ENCODE results near the gene DDC. TPM values are rescaled to one million over a fixed set of nuclear protein-coding genes. Genes with fewer than 3 reads are reported as not detected.

DDC gene
- polyA plus RNA-seq, 1 experiment: not detected

GRCh38 chr7:50598460-50599343 lies 33.5 kb upstream of the DDC start:
- DNase-seq (ENCODE audit: low read depth, low spot score): no peak
- Histone ChIP-seq H3K27me3 (ENCODE audit: control insufficient read depth, insufficient read depth, low read length) (no peaks in the 10 kb centered on the region), H3K9me3 (ENCODE audit: control insufficient read depth, insufficient read depth, low read length) (no peaks in the 10 kb centered on the region), H3K27ac (ENCODE audit: low read depth, low read length) (no peak overlapping the region), H3K4me3 (ENCODE audit: low read depth, low read length) (no peak overlapping the region)
- TF ChIP-seq CTCF (IDR thresholded peaks at IDR 0.05; ENCODE audit: low read depth, low read length): no peak
- ChIA-PET CTCF (interaction anchor here (1.2 to 1.6 kb wide), 2 partner anchors 131 to 564 kb away, joined by 4 read pairs; no protein-coding TSS in a partner anchor), POLR2A (no interaction called here)

- DNase-seq (ENCODE audit: low read depth, low spot score): no peak
- ChIA-PET CTCF (interaction anchor here (1.2 to 1.6 kb wide), 2 partner anchors 36 to 566 kb away, joined by 4 to 5 read pairs; no protein-coding TSS in a partner anchor), POLR2A (no interaction called here)
- H3K27ac ChIP-seq (ENCODE audit: low read depth, low read length): no peak overlapping the region
- H3K27me3 ChIP-seq (ENCODE audit: control insufficient read depth, insufficient read depth, low read length): no peaks in the 10 kb centered on the region
- no peak overlapping the region for H3K4me3 ChIP-seq (ENCODE audit: low read depth, low read length)
- H3K9me3 ChIP-seq (ENCODE audit: control insufficient read depth, insufficient read depth, low read length): no peaks in the 10 kb centered on the region
- TF ChIP-seq CTCF (IDR thresholded peaks at IDR 0.05; ENCODE audit: low read depth, low read length): no peak
Measured at GRCh38 chr7:50596484-50596883, 31.3 kb upstream of the DDC start.

GRCh38 chr7:50595491-50596102 lies 30.4 kb upstream of the DDC start:
- Histone ChIP-seq H3K27me3 (ENCODE audit: control insufficient read depth, insufficient read depth, low read length) (no peaks in the 10 kb centered on the region), H3K9me3 (ENCODE audit: control insufficient read depth, insufficient read depth, low read length) (no peaks in the 10 kb centered on the region; the same call in 1 of the 2 replicates), H3K27ac (ENCODE audit: low read depth, low read length) (no peak overlapping the region), H3K4me3 (ENCODE audit: low read depth, low read length) (no peak overlapping the region)
- CTCF ChIA-PET: interaction anchor here (0.6 to 1.2 kb wide), 3 partner anchors 37 to 565 kb away, joined by 3 to 5 read pairs (median 3); no protein-coding TSS in a partner anchor
- peak; percentile 52 for TF ChIP-seq CTCF (IDR thresholded peaks at IDR 0.05; ENCODE audit: low read depth, low read length)
- POLR2A ChIA-PET: no interaction called here
- DNase-seq (ENCODE audit: low read depth, low spot score): peak; percentile 3

- CTCF ChIA-PET: interaction anchor here (0.6 to 1.1 kb wide), 2 partner anchors 389 to 566 kb away, joined by 3 to 4 read pairs; no protein-coding TSS in a partner anchor
- Histone ChIP-seq H3K4me3 (ENCODE audit: low read depth, low read length) (no peak overlapping the region), H3K27ac (ENCODE audit: low read depth, low read length) (no peak overlapping the region), H3K27me3 (ENCODE audit: control insufficient read depth, insufficient read depth, low read length) (no peaks in the 10 kb centered on the region), H3K9me3 (ENCODE audit: control insufficient read depth, insufficient read depth, low read length) (no peaks in the 10 kb centered on the region; the same call in 1 of the 2 replicates)
- no peak for TF ChIP-seq CTCF (IDR thresholded peaks at IDR 0.05; ENCODE audit: low read depth, low read length)
- POLR2A ChIA-PET: no interaction called here
- no peak for DNase-seq (ENCODE audit: low read depth, low spot score)
Measured at GRCh38 chr7:50594734-50595485, 29.7 kb upstream of the DDC start.

Data from AG04450 (cell line).